Uterus (tissue), 4 donors: ENCODE results near the gene HNRNPUL1. TPM values are rescaled to one million over a fixed set of nuclear protein-coding genes. Genes with fewer than 3 reads are reported as not detected.
A peak's percentile ranks its signal among the peaks of the same experiment; 100 is the strongest.

Experiments
- DNase-seq, 2 donors: peaks; one replicate each; pipeline ENCODE4 v3.0.0-alpha.2; 2019 to 2020
- H3K27ac ChIP-seq, 2 donors: fragments of 200-600 bp; sonication (generic); 1 replicate in 1 of 2; 2 replicates in 1 of 2; pipeline ENCODE4 v1.5.1; 2016 to 2018
- H3K27me3 ChIP-seq, 2 donors: fragments of 200-600 bp; sonication (generic); one replicate each; pipeline ENCODE4 v1.5.1; 2018 to 2019; ENCODE audit warnings: control low read depth in 1 of 2
- H3K36me3 ChIP-seq, 2 donors: fragments of 200-600 bp; sonication (generic); one replicate each; pipeline ENCODE4 v1.5.1; 2019; ENCODE audit warnings: control low read depth in 1 of 2
- H3K4me1 ChIP-seq, 2 donors: fragments of 200-600 bp; sonication (generic); one replicate each; pipeline ENCODE4 v1.5.1; 2018 to 2019; ENCODE audit warnings: control low read depth in 1 of 2
- H3K4me3 ChIP-seq, 2 donors: fragments of 200-600 bp; sonication (generic); 1 replicate in 1 of 2; 2 replicates in 1 of 2; pipeline ENCODE4 v1.5.1; 2018 to 2019; ENCODE audit warnings: mild to moderate bottlenecking in 1 of 2
- H3K9me3 ChIP-seq, 2 donors: fragments of 200-600 bp; sonication (generic); one replicate each; pipeline ENCODE4 v1.5.1; 2019; ENCODE audit warnings: control low read depth in 1 of 2
- CTCF ChIP-seq, 4 experiments: fragments of 200-600 bp in 2 of 4; fragments of 450-650 bp in 2 of 4; sonication (generic) in 2 of 4; IDR thresholded peaks; one replicate each; pipeline ENCODE4 v1.5.1; 2016 to 2019; ENCODE audit warnings: antibody characterized with exemption in 4 of 4, mild to moderate bottlenecking in 2 of 4, moderate library complexity in 1 of 4
- POLR2A ChIP-seq, 2 donors: fragments of 450-650 bp; IDR thresholded peaks; one replicate each; pipeline ENCODE4 v1.6.1; 2016; ENCODE audit warnings: antibody characterized with exemption in 2 of 2, mild to moderate bottlenecking in 1 of 2, moderate library complexity in 1 of 2
- intact Hi-C: fragments of 100-400 bp; cut with DNase I; formaldehyde crosslinking; loops from one replicate; pipeline ENCODE4 v1.15.1; 2023; ENCODE audit warnings: low total_unique reads
- total RNA-seq, 4 donors: library from RNA; depleted of rRNA in 3 of 4; stranded (reverse); fragments of >200 nt in 3 of 4; gene quantifications; one replicate each; pipeline versions ENCODE4 v1.1.0 to v1.2.4, GENCODE V29; 2014 to 2023
- donor health status: DM: yes; HTN: yes; CAD: no.

HNRNPUL1 gene
- total RNA-seq, 4 donors from 2014 or later: 49.7 to 219 (median 87.4) TPM

GRCh38 chr19:41327576-41328156 is 63.5 kb downstream of the HNRNPUL1 start:
- Histone ChIP-seq H3K4me1 (peaks cover under 1 to 38% of the 10 kb centered on the region in 2 donors), H3K27ac (peak overlapping the region; percentile 53 to 96), H3K27me3 (no peaks in the 10 kb centered on the region), H3K4me3 (no peak overlapping the region), H3K9me3 (no peaks in the 10 kb centered on the region), H3K36me3 (no peaks in the 10 kb centered on the region)
- DNase-seq: peak in 1 of 2 donors; percentile 51
- TF ChIP-seq CTCF (IDR thresholded peaks at IDR 0.05) (no peak), POLR2A (IDR thresholded peaks at IDR 0.05) (no peak)
- intact Hi-C loops: no loop called here

GRCh38 chr19:41328157-41328841 is 64.1 kb downstream of the HNRNPUL1 start:
- no peaks in the 10 kb centered on the region for H3K36me3 ChIP-seq
- intact Hi-C loops: no loop called here
- no peaks in the 10 kb centered on the region for H3K27me3 ChIP-seq
- H3K4me3 ChIP-seq: no peak overlapping the region
- peaks cover 0 to 32% of the 10 kb centered on the region in 2 donors for H3K4me1 ChIP-seq
- peak overlapping the region; percentile 53 to 96 for H3K27ac ChIP-seq
- H3K9me3 ChIP-seq: no peaks in the 10 kb centered on the region
- TF ChIP-seq CTCF (IDR thresholded peaks at IDR 0.05) (no peak), POLR2A (IDR thresholded peaks at IDR 0.05) (no peak)
- no peak for DNase-seq

GRCh38 chr19:41328842-41329225 is 64.7 kb downstream of the HNRNPUL1 start:
- intact Hi-C loops: no loop called here
- Histone ChIP-seq H3K36me3 (no peaks in the 10 kb centered on the region), H3K4me3 (no peak overlapping the region), H3K4me1 (peaks cover 0 to 29% of the 10 kb centered on the region in 2 donors), H3K9me3 (no peaks in the 10 kb centered on the region), H3K27me3 (no peaks in the 10 kb centered on the region), H3K27ac (no peak overlapping the region)
- TF ChIP-seq CTCF (IDR thresholded peaks at IDR 0.05) (no peak), POLR2A (IDR thresholded peaks at IDR 0.05) (no peak)
- no peak for DNase-seq

- H3K36me3 ChIP-seq: no peaks in the 10 kb centered on the region
Measured at GRCh38 chr19:41330481-41330880, 66.3 kb downstream of the HNRNPUL1 start.

More at GRCh38 chr19:41330481-41330880, 66.3 kb downstream of the HNRNPUL1 start:
- intact Hi-C loops: no loop called here
- H3K9me3 ChIP-seq: no peaks in the 10 kb centered on the region
- H3K27me3 ChIP-seq: no peaks in the 10 kb centered on the region
- DNase-seq: no peak
- TF ChIP-seq POLR2A (IDR thresholded peaks at IDR 0.05) (no peak), CTCF (IDR thresholded peaks at IDR 0.05) (no peak)
- H3K4me1 ChIP-seq: peaks cover 0 to 17% of the 10 kb centered on the region in 2 donors
- H3K4me3 ChIP-seq: no peak overlapping the region
- H3K27ac ChIP-seq: no peak overlapping the region
